Ramos (cell line): ENCODE data around the gene PLXDC2.
"Not testable (repeated sequence)": the region's sequence is repeated elsewhere in the genome, so short reads cannot be mapped to it uniquely, and the experiment has no call there.

Source experiments
- in situ Hi-C: fragments of 300-500 bp; cut with MboI; formaldehyde crosslinking; loops from one replicate; pipeline ENCODE4 v1.14.3; 2022; ENCODE audit warnings: low sequenced_read_pairs; ENCODE audit not compliant: unreplicated experiment

The PLXDC2 gene

GRCh38 chr10:19816411-19817230 lies at the start of gene PLXDC2:
Gene PLXDC2, plus strand, starts transcription at chr10:19816432.
- in situ Hi-C loops = no loop called here

- in situ Hi-C loops = no loop called here
Measured at GRCh38 chr10:19767876-19768275, 48.4 kb upstream of the PLXDC2 start.

GRCh38 chr10:19769826-19770225 lies 46.4 kb upstream of the PLXDC2 start:
- in situ Hi-C loops = not testable (repeated sequence)

GRCh38 chr10:19772972-19773371 lies 43.3 kb upstream of the PLXDC2 start:
- in situ Hi-C loops = no loop called here

- in situ Hi-C loops = no loop called here
Measured at GRCh38 chr10:19775296-19775695, 40.9 kb upstream of the PLXDC2 start.

GRCh38 chr10:19777806-19778205 lies 38.4 kb upstream of the PLXDC2 start:
- in situ Hi-C loops = no loop called here

GRCh38 chr10:19778996-19779395 lies 37.2 kb upstream of the PLXDC2 start:
- in situ Hi-C loops = no loop called here

GRCh38 chr10:19782430-19783089 lies 33.7 kb upstream of the PLXDC2 start:
- in situ Hi-C loops = no loop called here

GRCh38 chr10:19783721-19784120 lies 32.5 kb upstream of the PLXDC2 start:
- in situ Hi-C loops = no loop called here

- in situ Hi-C loops = no loop called here
Measured at GRCh38 chr10:19785366-19785765, 30.9 kb upstream of the PLXDC2 start.

GRCh38 chr10:19788075-19788686 lies 28.1 kb upstream of the PLXDC2 start:
- in situ Hi-C loops = no loop called here

- in situ Hi-C loops = no loop called here
Measured at GRCh38 chr10:19788902-19789301, 27.3 kb upstream of the PLXDC2 start.

- in situ Hi-C loops = no loop called here
Measured at GRCh38 chr10:19789607-19790006, 26.6 kb upstream of the PLXDC2 start.

- in situ Hi-C loops = no loop called here
Measured at GRCh38 chr10:19791032-19791431, 25.2 kb upstream of the PLXDC2 start.

- in situ Hi-C loops = no loop called here
Measured at GRCh38 chr10:19795684-19796083, 20.5 kb upstream of the PLXDC2 start.

GRCh38 chr10:19800161-19800560 lies 16.1 kb upstream of the PLXDC2 start:
- in situ Hi-C loops = no loop called here

GRCh38 chr10:19801369-19801768 lies 14.9 kb upstream of the PLXDC2 start:
- in situ Hi-C loops = no loop called here

GRCh38 chr10:19803676-19804075 lies 12.6 kb upstream of the PLXDC2 start:
- in situ Hi-C loops = no loop called here

- in situ Hi-C loops = no loop called here
Measured at GRCh38 chr10:19809481-19809880, 6.8 kb upstream of the PLXDC2 start.

- in situ Hi-C loops = no loop called here
Measured at GRCh38 chr10:19811540-19811939, 4.7 kb upstream of the PLXDC2 start.

GRCh38 chr10:19812976-19813375 lies 3.3 kb upstream of the PLXDC2 start:
- in situ Hi-C loops = no loop called here
